SKM-1 (cell line): ENCODE data around the gene PSMC1.

ENCODE experiments used
- DNase-seq: peaks from one replicate; lab custom pipeline; 2025; ENCODE audit not compliant: unreplicated experiment; lab: John Stamatoyannopoulos, UW

Gene PSMC1

GRCh38 chr14:90301122-90301521, 44.8 kb downstream of the PSMC1 start:
- DNase-seq: no peak

DNA sequence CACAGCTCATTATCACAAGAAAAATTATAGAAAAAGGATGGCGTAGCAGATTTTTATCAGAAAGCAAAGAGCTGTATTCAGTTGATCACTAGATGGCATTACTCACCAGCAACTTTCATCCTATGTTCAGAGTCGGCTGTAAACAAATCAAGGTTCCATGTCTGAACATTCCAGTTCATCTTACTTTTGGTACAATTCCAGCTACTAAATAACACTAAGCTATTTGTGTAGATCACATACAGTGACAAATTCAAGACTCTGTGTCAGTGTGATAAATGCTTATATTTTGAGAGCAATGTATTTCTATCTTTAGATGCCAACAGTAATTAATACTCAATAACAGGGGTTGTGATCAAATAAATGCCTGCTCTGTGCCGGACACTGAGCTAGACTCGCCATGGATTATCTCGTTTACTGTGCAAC, 45.3 kb downstream of the PSMC1 start:
- no peak for DNase-seq

- no peak for DNase-seq
Observed at GRCh38 chr14:90302529-90303303, 46.4 kb downstream of the PSMC1 start.

DNA sequence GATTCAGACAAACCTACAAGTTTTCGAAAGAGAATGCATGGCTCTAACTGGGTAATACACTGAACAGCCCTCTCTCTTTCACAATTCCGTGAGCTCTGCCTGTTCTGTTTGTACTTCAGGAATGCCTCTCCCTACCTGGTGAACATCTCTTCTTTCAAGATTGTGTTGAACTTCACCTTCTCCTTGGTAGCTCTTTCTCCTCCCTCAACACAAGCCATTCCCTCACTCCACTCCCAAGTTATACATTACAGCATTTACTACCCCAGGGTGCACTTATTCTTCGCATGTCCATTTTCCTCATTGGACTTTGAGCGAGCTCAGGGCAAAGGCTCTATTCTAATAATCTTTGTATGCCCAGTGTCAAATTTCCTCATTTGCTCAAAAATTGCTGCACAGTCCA, 47.1 kb downstream of the PSMC1 start:
- DNase-seq: no peak

GRCh38 chr14:90304502-90304901, 48.1 kb downstream of the PSMC1 start:
- DNase-seq: no peak

DNA sequence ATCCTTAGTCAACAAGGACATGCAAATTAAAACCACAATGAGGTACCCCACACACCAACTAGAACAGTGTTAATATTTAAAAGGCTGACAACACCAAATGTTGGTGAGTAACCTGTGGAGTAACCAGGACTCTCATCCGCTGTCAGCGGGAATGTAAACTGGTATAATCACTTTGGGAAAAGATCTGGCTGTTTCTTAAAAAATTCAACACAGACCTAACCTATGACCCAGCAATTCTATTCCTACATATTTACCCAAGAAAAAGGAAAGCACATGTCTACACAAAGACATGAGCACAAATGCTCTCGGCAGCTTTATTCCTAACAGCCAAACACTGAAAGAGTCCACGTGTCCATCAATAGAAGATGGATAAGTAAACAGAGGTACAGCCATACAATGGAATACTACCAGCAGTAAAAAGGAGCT, 48.8 kb downstream of the PSMC1 start:
- DNase-seq: no peak

DNA sequence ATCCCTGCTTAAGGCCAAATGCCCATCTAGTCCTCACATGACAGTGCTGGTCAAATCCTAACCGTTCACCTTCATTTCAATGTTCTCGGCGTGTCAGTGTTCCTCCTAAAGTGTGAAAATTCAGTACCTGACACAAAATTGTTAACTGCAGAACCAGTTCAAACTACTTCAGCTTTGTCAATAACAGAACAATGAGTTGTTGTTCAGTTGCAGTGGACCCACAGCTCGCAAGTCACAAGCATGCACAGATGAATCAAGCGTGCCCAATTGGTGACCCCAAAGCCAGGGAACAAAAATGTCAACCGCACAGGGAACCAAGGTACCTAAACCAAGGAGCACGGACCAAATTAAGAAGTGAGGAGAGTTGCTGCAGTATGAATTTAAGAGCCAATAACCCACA, 52.2 kb downstream of the PSMC1 start:
- DNase-seq: no peak

- DNase-seq: no peak
Observed at GRCh38 chr14:90317286-90317685, 60.9 kb downstream of the PSMC1 start.

DNA sequence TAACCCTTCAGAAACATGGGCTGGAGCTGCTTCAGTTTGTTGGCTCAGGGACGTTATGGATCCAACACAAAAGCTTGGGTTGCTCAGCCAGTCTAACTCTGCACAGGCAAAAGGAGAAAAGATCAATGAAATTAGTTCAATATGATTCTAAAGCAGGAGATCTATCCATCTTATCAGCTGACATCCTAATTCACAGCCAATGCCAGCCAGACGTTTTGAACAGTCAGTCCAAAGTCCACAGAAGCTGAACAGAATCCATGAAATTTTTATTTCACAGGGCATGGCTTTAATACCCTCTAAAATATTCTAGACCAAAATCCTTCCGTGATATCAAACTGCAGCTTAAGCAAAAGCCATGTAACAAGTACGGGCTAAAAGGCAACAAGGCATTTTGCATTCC, 61.7 kb downstream of the PSMC1 start:
- no peak for DNase-seq

- no peak for DNase-seq
Observed at GRCh38 chr14:90319173-90319572, 62.8 kb downstream of the PSMC1 start.

GRCh38 chr14:90319634-90320541, 63.5 kb downstream of the PSMC1 start:
- no peak for DNase-seq

GRCh38 chr14:90321891-90322290, 65.5 kb downstream of the PSMC1 start:
- DNase-seq: no peak
